Stimulated activated CD8-positive, alpha-beta memory T cell treated with anti-CD3 and anti-CD28 coated beads, Interleukin-12 subunit alpha, Interleukin-12 subunit beta, amount 100 ng/mL, for 1 hour (primary cell): Measurements from ENCODE around the gene GABRD.
"Not testable (repeated sequence)": the region's sequence is repeated elsewhere in the genome, so short reads cannot be mapped to it uniquely, and the experiment has no call there.

Source experiments
- DNase-seq: peaks from one replicate; pipeline ENCODE4 v3.0.0-alpha.2; 2020; ENCODE audit warnings: low read depth

GABRD gene

GRCh38 chr1:2019172-2019543, at the start of gene GABRD:
Gene GABRD, plus strand, starts transcription at chr1:2019345. Its CDS starts 79 bp downstream, at chr1:2019424.
- DNase-seq = no peak

GRCh38 chr1:1969505-1969900, 49.6 kb upstream of the GABRD start:
- DNase-seq = no peak

DNA sequence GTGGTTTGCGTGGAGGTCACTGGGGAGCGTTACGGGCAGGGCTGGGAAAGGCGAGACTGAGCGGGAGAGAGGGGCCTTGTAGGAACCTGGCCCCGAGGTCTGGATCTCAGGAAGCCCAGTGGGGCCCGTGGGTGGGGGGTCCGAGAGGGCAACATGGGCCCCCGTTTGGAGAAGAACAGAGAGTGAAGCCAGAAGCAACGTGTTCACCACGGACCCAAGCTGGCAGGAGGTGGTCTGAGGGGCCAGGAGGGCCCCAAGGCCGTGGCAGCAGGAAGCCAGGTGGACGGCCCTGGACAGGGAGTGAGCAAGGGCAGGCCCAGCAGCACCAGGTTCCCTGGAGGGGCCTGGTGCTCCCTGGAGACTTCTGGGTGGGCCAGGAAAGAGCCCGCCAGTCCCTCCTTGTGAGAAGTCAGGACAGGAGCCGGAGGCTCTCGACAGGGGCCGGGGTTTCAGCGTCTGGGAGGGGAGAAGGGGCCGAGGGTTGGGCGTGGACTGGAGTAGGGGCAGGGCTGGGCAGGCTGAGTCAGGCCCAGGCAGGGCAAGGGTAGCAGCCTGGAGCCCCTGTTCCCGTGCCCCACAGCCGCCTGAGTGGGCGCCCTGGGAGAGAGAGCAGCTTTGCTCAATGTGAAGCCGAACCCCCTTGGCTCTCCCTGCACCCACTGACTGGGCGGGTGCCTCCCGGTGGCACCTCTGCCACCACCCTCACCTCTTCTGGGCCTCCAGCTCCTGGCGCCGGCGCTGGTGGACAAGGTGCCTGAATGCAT, 49.0 kb upstream of the GABRD start:
- no peak for DNase-seq

GRCh38 chr1:1971017-1971416, 48.1 kb upstream of the GABRD start:
- DNase-seq = no peak

- DNase-seq = no peak
These were observed 47.5 kb upstream of the GABRD start for GRCh38 chr1:1971688-1972087.

GRCh38 chr1:1972976-1973715, 46.0 kb upstream of the GABRD start:
- DNase-seq = no peak

DNA sequence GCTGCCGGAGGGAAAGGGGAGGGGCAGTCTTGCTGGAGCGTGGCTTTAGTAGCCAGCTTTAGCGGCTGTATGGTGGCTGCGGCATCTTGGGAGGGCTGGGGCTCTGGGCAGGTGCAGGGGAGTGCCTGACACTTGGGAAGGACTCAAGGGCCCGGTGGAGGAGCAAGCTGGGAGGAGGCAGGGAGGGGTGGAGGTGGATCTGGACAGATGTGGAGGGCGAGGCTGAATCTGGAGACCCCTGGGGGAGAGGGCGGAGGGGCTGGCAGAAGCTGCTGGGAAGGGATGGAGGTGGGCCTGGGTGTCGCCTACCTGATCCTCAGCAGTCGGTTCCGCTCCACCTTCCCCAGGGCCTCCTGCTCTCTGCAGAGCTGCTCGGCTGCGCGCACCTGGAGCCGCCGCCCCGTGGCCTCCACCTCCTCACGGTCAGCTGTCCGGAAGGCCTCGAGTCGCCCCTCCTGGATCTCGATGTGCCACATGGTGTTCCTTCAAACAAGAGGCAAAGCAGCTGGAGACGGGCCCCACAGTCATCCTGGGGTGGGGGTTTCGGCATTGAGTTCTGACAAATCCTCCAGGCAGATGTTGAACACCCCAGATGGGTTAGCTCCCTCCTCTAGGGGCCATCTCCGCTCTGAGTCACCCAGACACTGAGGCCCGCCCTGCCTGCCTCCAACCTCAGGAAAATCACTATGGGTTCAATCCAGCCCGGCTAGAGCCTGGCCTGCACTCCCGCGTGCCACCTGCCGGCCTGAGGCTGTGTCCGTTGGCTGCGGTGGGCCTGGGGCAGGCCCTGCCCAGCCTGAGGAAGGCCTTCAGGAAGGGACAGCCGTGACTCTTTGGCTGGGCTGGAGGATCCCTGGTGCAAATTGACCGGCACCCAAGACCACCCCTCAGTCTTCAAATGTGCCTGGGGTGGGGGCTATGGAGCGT, 45.2 kb upstream of the GABRD start:
- DNase-seq = no peak

DNA sequence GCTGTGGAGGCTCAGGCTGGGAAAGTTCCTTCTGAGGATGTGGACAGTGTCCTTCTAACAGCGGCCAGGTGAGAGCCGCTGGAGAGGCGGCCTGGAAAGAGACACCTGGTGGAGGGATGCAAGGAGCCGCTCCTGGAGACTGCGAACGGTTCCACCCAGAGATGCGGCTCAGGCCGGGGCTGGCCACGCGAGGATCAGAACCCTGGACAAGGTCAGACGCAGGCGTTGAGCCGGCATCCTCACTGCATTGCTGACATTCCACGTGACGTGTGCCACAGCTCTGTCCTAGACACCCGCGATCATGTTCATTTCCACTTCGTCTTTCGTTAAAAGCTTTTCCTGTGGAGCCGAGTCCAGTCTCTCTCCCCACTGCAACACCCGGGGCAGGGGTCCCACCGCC, 44.3 kb upstream of the GABRD start:
- no peak for DNase-seq

DNA sequence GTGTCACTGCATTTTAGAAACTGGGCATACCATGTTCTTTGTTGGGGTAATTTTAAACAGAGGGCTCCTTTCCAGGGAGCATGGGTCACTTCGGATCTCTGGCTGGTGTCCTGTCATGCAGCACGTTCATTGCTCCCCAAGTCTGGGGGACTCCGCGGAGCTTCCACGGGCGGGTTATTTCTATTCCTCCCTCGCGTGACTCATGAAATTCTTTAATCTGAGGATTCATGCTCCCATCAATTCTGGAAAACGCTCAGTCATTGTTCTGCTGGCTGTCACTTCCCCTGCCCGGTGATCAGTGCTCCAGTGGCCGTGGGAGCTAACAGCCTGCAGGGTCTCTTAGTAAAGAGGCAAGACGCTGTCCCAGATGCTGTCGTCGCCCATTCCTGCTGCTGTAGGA, 43.6 kb upstream of the GABRD start:
- DNase-seq = no peak

DNA sequence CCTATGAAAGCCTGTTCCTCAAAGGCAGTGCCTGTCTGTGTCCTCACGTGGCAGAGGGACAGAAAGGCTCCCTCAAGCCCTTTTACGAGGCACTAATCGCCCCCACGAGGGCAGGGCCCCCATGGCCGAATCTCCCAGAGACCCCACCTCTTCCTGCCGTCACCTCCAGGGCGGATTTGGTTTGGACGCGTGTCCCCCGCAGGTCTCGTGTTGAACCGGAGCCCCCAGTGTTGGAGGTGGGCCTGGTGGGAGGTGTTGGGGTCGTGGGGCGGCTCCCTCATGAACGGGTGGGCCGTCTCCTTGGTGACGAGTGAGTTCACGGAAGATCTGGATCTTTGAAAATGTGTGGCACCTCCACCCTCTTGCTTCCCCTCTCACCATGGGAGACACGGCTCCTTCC, 43.1 kb upstream of the GABRD start:
- no peak for DNase-seq

- no peak for DNase-seq
These were observed 41.0 kb upstream of the GABRD start for GRCh38 chr1:1978108-1978507.

- DNase-seq = not testable (repeated sequence)
These were observed 40.3 kb upstream of the GABRD start for GRCh38 chr1:1978690-1979481.

GRCh38 chr1:1979482-1980165, 39.5 kb upstream of the GABRD start:
- no peak for DNase-seq

GRCh38 chr1:1980467-1981141, 38.5 kb upstream of the GABRD start:
- DNase-seq = no peak

GRCh38 chr1:1981142-1981500, 38.0 kb upstream of the GABRD start:
- DNase-seq = no peak

- not testable (repeated sequence) for DNase-seq
These were observed 37.4 kb upstream of the GABRD start for GRCh38 chr1:1981631-1982327.

DNA sequence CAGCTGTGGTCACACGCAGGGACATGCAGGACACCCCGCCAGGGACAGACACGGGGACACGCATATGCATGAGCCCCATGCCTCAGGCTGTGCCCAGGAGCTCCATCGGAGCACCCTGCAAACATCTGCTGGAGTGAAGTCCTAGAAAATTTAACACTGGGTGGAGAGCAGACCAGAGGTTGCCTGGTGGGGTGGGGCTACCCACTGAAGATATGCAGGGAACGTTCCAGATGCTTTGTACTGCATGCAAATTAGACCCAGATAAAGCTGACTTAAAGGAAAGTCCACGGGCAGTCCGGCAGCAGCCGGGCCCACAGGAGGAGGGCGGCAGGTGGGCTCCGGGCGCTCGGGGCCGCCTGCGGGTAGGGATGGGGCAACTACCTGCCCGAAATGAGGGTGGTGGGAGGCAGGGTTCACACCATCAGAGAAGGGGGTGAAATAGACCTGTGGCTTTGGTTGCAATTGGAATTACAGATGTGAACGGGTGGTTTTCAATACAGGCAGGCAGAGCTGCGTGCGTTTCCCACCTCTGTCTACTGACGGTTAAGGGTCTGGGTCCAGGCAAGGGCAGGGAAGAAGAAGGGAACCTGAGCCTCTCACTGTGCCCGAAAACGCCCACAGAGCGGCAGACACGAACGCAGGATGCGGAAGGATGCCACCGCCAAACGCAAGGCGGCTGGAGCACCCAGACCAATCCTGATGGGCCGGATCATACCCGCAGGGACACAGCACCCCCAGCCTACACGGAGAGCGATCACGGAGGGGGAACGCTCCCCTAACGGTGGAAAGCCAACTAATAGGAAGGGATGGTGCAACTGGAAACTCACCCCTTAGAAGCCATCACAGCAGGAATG, 36.5 kb upstream of the GABRD start:
- no peak for DNase-seq

DNA sequence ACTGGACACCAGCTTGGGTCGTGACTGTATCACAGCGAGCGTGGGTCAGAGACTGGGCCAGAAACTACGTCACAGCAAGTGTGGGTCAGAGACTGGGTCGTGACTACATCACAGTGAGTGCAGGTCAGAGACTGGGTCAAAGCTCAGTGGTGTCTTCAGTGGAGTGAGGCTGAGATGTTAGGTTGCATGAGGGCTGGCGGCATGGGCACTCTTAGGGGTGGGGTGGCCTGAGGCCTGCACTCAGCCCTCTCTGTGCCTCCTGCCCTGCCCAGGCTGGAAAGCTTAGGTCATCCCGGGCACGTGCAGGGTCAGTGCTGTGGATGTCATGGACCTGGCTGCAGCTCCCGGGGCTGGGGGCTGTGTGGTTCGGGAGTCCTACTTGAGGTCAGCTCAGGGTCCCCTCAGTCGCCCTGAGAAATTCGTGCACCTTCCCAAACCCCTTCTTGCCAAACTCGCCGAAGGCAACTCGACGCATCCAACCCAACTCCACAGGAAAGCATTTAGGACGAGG, 34.5 kb upstream of the GABRD start:
- DNase-seq = no peak
